GM19099 (cell line): ENCODE results near the gene IL1R1.

Experiments
- POLR2A ChIP-seq: IDR thresholded peaks from 3 replicates; pipeline ENCODE4 v1.6.1; 2011; ENCODE audit warnings: low read depth; ENCODE audit not compliant: insufficient read length; ENCODE audit errors: extremely low read depth

Gene IL1R1

GRCh38 chr2:102177814-102178478 is 35.4 kb downstream of the IL1R1 start:
- TF ChIP-seq POLR2A, result no peak

DNA sequence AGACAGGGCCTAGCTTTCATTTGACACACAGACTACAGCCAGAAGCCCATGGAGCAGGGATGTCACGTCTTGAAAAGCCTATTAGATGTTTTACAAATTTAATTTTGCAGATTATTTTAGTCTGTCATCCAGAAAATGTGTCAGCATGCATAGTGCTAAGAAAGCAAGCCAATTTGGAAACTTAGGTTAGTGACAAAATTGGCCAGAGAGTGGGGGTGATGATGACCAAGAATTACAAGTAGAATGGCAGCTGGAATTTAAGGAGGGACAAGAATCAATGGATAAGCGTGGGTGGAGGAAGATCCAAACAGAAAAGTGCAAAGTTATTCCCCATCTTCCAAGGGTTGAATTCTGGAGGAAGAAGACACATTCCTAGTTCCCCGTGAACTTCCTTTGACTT is 36.5 kb downstream of the IL1R1 start:
- TF ChIP-seq POLR2A, result no peak

- TF ChIP-seq POLR2A, result no peak
These were observed 37.5 kb downstream of the IL1R1 start for GRCh38 chr2:102179788-102180686.

- no peak for TF ChIP-seq POLR2A
These were observed 38.1 kb downstream of the IL1R1 start for GRCh38 chr2:102180687-102180999.

DNA sequence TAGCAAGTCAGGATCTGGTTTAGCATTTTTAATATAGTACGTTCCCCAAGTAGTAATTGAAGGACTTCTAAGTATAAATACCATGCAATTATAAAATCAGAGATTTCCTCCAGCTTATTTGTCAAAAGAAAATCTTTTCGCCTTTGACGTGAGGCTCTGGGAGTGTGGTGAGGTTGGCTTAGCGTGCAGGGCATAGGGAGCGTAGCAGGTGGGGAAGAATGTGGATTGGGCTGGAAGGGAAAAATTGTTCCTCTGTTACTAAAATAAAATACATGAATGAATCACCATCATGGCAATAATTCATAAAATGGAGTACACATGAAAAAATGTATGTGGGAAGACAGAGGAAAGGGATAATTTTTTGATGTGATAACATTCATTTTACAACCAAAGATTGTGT is 38.8 kb downstream of the IL1R1 start:
- no peak for TF ChIP-seq POLR2A

DNA sequence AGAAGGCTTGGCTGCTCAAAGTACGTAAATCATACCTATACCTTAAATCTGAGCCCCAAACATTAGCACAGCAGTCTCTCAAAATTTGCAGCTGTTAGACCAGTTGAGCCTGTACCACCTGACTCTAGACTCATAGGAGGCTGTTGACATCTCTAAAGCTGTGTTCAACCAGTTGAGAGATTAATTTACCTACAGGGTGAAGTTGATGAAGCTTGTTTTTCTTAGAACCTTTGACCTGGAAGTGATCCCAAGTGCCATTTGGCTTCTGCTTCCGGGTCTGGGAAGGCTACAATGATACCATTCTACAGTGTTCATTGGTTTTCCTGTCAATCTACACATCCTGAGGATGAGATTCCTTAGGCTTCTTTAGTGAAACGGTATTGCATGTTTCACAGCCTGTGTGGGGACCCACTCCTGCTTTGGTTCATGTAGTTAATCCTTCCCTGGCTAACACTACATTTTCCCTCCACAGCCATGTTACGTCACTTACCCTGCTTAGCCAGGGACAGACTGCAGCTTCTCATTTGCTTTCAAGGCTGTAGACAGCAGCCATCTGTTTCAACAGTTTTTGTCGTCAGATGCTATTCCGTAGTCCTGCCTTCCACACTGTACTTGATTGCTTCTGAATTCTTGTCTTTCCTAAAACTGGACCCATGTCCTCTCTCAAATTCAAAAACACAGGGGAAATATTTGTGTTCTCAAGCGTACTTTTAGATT is 39.5 kb downstream of the IL1R1 start:
- TF ChIP-seq POLR2A, result no peak

GRCh38 chr2:102184018-102184417 is 41.5 kb downstream of the IL1R1 start:
- no peak for TF ChIP-seq POLR2A

DNA sequence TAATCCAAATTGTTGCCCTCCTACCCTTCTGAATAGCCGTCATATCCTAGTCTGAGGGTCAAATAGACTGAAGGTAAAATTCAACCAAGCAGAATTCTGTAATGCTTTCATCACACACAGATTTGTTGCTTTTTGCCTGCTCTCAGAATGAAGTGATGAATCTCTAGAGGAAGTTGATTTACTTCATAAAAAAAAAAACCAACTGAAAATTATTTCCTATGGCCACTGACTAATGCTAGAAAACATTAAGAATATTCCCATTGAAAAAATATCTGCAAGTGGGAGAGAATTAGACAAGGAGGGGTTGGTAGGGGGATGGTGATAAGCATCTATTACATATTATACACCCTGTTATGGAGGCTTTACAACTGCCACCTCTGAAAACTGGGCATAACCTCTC is 42.0 kb downstream of the IL1R1 start:
- TF ChIP-seq POLR2A, result no peak

- TF ChIP-seq POLR2A, result no peak
These were observed 42.8 kb downstream of the IL1R1 start for GRCh38 chr2:102185347-102185746.

DNA sequence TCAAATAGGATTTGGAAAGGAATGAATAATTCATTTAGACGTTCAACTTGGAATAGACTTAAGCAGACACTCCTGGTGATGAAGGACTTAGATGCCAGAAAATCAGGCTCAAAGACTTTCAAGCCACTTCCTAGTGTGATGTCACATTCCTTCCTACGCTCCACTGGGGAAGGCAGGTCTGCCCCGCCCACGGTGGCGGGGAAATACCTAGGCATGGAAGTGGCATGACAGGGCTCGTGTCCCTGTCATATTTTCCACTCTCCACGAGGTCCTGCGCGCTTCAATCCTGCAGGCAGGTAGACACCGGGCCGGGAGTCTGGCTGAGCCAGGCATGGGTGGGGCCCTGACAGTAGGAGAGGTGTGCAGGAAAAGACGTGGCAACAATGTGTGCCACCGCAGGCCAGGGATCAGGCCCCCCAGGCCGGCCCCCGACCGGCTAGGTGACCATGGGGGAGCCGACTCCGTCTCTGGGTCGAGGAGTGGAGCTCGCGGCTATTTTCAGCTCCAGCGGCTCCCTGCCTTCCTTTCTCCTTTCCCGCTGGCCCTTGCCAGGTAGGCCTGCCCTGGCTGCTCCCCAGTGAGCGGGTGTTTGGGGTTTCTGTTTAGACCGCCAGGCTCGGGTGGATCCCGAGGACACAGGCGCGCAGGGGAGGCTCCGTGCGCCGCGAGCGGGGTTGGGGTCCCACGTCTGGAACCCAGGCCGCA is 44.4 kb downstream of the IL1R1 start, which contains the start of gene IL1RL2:
Gene IL1RL2, plus strand, starts transcription at position 233 of the 705 bp plus-strand sequence. CDS start 845 bp downstream, outside the sequence.
- TF ChIP-seq POLR2A, result no peak

- no peak for TF ChIP-seq POLR2A
These were observed 45.1 kb downstream of the IL1R1 start for GRCh38 chr2:102187496-102188150.

GRCh38 chr2:102190430-102191107 is 48.0 kb downstream of the IL1R1 start:
- TF ChIP-seq POLR2A, result no peak

DNA sequence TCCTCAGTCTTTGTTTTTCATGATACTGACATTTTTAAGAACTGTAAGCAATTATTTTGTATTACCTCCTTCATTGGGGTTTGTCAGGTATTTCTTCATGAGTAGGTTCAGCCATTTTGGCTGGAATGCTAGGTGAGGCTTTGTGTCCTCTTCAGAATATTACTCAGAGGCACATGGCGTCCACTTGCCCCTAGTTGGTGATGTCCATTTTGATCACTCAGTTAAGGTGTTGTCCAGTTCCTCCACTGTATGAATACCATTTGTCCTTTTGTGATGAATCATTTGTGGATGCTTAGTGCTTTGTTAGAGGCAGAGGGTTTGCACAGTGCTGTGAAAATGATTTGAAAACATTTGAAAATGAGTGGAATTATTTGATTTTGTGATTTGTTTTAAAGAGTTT is 49.0 kb downstream of the IL1R1 start:
- TF ChIP-seq POLR2A, result no peak

DNA sequence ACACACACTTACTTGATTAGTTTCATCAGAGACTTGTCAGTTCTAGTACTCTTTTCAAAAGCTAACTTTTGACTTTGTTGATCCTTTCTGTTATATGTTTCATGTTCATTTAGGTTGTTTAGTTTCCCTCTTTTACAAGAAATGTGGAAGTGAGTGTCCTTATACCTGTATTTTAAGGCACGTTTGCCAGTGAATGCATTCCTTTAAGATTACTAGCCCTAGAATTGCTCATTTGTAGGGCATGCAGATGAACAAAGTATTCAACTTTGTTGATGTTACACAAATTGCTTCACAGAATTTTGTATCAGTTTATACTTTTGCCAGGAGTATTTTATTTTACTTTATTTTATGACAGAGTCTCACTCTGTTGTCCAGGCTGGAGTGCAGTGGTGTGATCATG is 50.5 kb downstream of the IL1R1 start:
- no peak for TF ChIP-seq POLR2A

GRCh38 chr2:102194609-102195268 is 52.2 kb downstream of the IL1R1 start:
- no peak for TF ChIP-seq POLR2A
